Trophoblast cell (in vitro differentiated cells and primary cell): ENCODE measurements around the gene HSPB6.
A peak's percentile ranks its signal among the peaks of the same experiment; 100 is the strongest.

Experiments used
- DNase-seq, 2 donors: peaks; one replicate each; pipeline ENCODE4 v3.0.0-alpha.2; 2016
- H2AFZ ChIP-seq: 2 replicates; pipeline ENCODE4 v1.6.1; 2013; ENCODE audit warnings: low read length, moderate library complexity, mild to moderate bottlenecking; ENCODE audit not compliant: insufficient read depth, poor library complexity
- H2AK5ac ChIP-seq: 2 replicates; pipeline ENCODE4 v1.6.1; 2013; ENCODE audit warnings: mild to moderate bottlenecking, low read length
- H2BK120ac ChIP-seq: 2 replicates; pipeline ENCODE4 v1.6.1; 2013; ENCODE audit warnings: low read length, mild to moderate bottlenecking, moderate library complexity; ENCODE audit not compliant: insufficient read depth, poor library complexity
- H2BK12ac ChIP-seq: 2 replicates; pipeline ENCODE4 v1.6.1; 2013; ENCODE audit warnings: mild to moderate bottlenecking, low read length, moderate library complexity
- H2BK5ac ChIP-seq: 2 replicates; pipeline ENCODE4 v1.6.1; 2013; ENCODE audit warnings: low read length, low read depth, moderate library complexity, mild to moderate bottlenecking; ENCODE audit not compliant: poor library complexity
- H3K14ac ChIP-seq: 2 replicates; pipeline ENCODE4 v1.6.1; 2013; ENCODE audit warnings: mild to moderate bottlenecking, low read length
- H3K18ac ChIP-seq: 2 replicates; pipeline ENCODE4 v1.6.1; 2013; ENCODE audit warnings: mild to moderate bottlenecking, low read length
- H3K23ac ChIP-seq: 2 replicates; pipeline ENCODE4 v1.6.1; 2013; ENCODE audit warnings: low read length
- H3K27ac ChIP-seq: 2 replicates; pipeline ENCODE4 v1.5.1; 2013; ENCODE audit warnings: low read depth, mild to moderate bottlenecking, inconsistent platforms, low read length, moderate library complexity
- H3K27me3 ChIP-seq: 2 replicates; pipeline ENCODE4 v1.6.1; 2013; ENCODE audit warnings: inconsistent platforms, mild to moderate bottlenecking, low read length, moderate library complexity; ENCODE audit not compliant: insufficient read depth
- H3K36me3 ChIP-seq, 2 experiments: 1 replicate in 1 of 2; 2 replicates in 1 of 2; pipeline ENCODE4 v1.6.1; 2013; ENCODE audit warnings: low read length in 2 of 2, mild to moderate bottlenecking in 2 of 2, moderate library complexity in 1 of 2; ENCODE audit not compliant: insufficient read depth in 2 of 2, control insufficient read depth in 1 of 2
- H3K4ac ChIP-seq: 2 replicates; pipeline ENCODE4 v1.6.1; 2013; ENCODE audit warnings: low read depth, mild to moderate bottlenecking, low read length, moderate library complexity
- H3K4me1 ChIP-seq, 2 experiments: 1 replicate in 1 of 2; 2 replicates in 1 of 2; pipeline ENCODE4 v1.6.1; 2013; ENCODE audit warnings: low read length in 2 of 2, mild to moderate bottlenecking in 2 of 2, moderate library complexity in 1 of 2; ENCODE audit not compliant: insufficient read depth in 2 of 2, control insufficient read depth in 1 of 2
- H3K4me2 ChIP-seq: 2 replicates; pipeline ENCODE4 v1.6.1; 2013; ENCODE audit warnings: inconsistent platforms, mild to moderate bottlenecking, low read length, moderate library complexity
- H3K4me3 ChIP-seq: 2 replicates; pipeline ENCODE4 v1.5.1; 2013; ENCODE audit warnings: mild to moderate bottlenecking, low read depth, low read length, inconsistent platforms
- H3K79me1 ChIP-seq: one replicate; pipeline ENCODE4 v1.6.1; 2013; ENCODE audit warnings: low read length
- H3K79me2 ChIP-seq: 2 replicates; pipeline ENCODE4 v1.6.1; 2013; ENCODE audit warnings: low read length, mild to moderate bottlenecking; ENCODE audit not compliant: control insufficient read depth, insufficient read depth, poor library complexity
- H3K9ac ChIP-seq: 2 replicates; pipeline ENCODE4 v1.6.1; 2013; ENCODE audit warnings: mild to moderate bottlenecking, low read length
- H3K9me3 ChIP-seq: 2 replicates; pipeline ENCODE4 v1.6.1; 2013; ENCODE audit warnings: low read depth, mild to moderate bottlenecking, control low read depth, inconsistent platforms, low read length; ENCODE audit not compliant: insufficient read depth
- H4K12ac ChIP-seq: 2 replicates; pipeline ENCODE4 v1.6.1; 2013; ENCODE audit warnings: low read depth, mild to moderate bottlenecking, low read length, moderate library complexity
- H4K8ac ChIP-seq: 2 replicates; pipeline ENCODE4 v1.6.1; 2013; ENCODE audit warnings: low read depth, mild to moderate bottlenecking, low read length, moderate library complexity
- H4K91ac ChIP-seq: one replicate; pipeline ENCODE4 v1.6.1; 2013; ENCODE audit warnings: low read depth, mild to moderate bottlenecking, low read length, moderate library complexity
- WGBS: extraction: QIAGEN DNeasy Blood & Tissue Kit; methylation state at CpG from one replicate; pipeline ENCODE4 v1.1.7; 2013; ENCODE audit warnings: missing lambda C conversion rate; ENCODE audit not compliant: insufficient read length, insufficient coverage; ENCODE audit errors: extremely low coverage; 5-methylcytosine and 5-hydroxymethylcytosine counted together

The HSPB6 gene

DNA sequence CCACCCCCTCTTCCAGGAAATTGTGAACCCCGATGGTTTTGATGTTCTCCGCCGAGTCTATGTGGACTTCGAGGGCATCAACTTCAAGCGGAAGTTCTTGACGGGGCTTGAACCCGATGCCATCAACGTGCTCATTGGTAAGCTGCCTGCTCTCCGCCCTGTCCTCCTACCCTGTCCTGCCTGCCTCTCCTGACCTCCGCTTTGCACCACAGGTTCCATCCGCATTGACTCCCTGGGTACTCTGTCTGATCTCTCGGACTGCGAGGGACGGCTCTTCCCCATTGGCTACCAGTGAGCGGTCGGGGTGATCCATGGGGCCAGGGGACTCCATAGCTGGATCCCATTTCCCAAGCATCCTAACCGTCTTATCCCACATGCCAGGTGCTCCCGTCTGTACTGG, 26.5 kb downstream of the HSPB6 start:
- no peak overlapping the region for H3K4me3 ChIP-seq
- H2BK120ac ChIP-seq: no peak overlapping the region
- no peaks in the 10 kb centered on the region for H3K79me2 ChIP-seq

DNA sequence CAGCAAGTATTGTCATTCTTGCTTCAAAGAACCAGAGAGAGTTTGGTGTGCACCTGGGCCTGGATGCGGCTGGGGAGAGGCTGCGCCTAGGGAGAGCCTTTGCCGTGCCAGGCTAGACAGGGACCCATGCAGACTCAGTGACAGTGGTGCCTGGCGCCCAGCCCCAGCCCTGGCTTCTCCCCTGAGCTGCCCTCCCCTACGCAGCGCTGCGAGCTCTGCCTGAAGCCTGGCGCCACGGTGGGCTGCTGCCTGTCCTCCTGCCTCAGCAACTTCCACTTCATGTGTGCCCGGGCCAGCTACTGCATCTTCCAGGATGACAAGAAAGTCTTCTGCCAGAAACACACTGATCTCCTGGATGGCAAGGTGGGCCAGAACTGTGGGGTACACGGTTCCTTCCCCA, 27.1 kb downstream of the HSPB6 start:
- no peak overlapping the region for H3K14ac ChIP-seq
- H3K79me2 ChIP-seq: no peaks in the 10 kb centered on the region
- no peak overlapping the region for H3K18ac ChIP-seq
- no peak overlapping the region for H4K12ac ChIP-seq
- no peak overlapping the region for H2BK120ac ChIP-seq
- no CpG with 5 or more reads among the region's 11 CpGs for WGBS
- peaks cover 3% of the 10 kb centered on the region for H3K79me1 ChIP-seq
- H4K91ac ChIP-seq: no peak overlapping the region
- no peak overlapping the region for H3K27ac ChIP-seq
- H2AK5ac ChIP-seq: no peak overlapping the region
- H2BK5ac ChIP-seq: no peak overlapping the region
- no peak overlapping the region for H3K9ac ChIP-seq
- peaks cover 95 to 96% of the 10 kb centered on the region in 2 experiments for H3K36me3 ChIP-seq
- no peak overlapping the region for H3K4me3 ChIP-seq
- no peak overlapping the region for H2AFZ ChIP-seq
- no peak for DNase-seq
- no peak overlapping the region for H3K23ac ChIP-seq
- no peak overlapping the region for H2BK12ac ChIP-seq
- H3K9me3 ChIP-seq: no peaks in the 10 kb centered on the region
- no peak overlapping the region for H4K8ac ChIP-seq
- H3K4me1 ChIP-seq: no peaks in the 10 kb centered on the region
- no peaks in the 10 kb centered on the region for H3K27me3 ChIP-seq
- H3K4me2 ChIP-seq: no peak overlapping the region
- H3K4ac ChIP-seq: no peak overlapping the region

More for the DNA sequence above, 26.5 kb downstream of the HSPB6 start:
- Histone ChIP-seq H4K12ac (peak overlapping the region; percentile 25), H3K4me2 (no peak overlapping the region), H2BK5ac (no peak overlapping the region), H3K27ac (no peak overlapping the region), H3K9me3 (no peaks in the 10 kb centered on the region), H3K4me1 (no peaks in the 10 kb centered on the region), H4K91ac (no peak overlapping the region), H3K27me3 (no peaks in the 10 kb centered on the region), H4K8ac (no peak overlapping the region), H3K9ac (no peak overlapping the region), H3K23ac (no peak overlapping the region), H3K4ac (no peak overlapping the region), H3K36me3 (peaks cover 95 to 96% of the 10 kb centered on the region in 2 experiments), H2AK5ac (no peak overlapping the region), H2AFZ (no peak overlapping the region), H2BK12ac (no peak overlapping the region), H3K18ac (no peak overlapping the region), H3K79me1 (peaks cover 3% of the 10 kb centered on the region), H3K14ac (no peak overlapping the region)
- DNase-seq: no peak
- WGBS: no CpG with 5 or more reads among the region's 18 CpGs

DNA sequence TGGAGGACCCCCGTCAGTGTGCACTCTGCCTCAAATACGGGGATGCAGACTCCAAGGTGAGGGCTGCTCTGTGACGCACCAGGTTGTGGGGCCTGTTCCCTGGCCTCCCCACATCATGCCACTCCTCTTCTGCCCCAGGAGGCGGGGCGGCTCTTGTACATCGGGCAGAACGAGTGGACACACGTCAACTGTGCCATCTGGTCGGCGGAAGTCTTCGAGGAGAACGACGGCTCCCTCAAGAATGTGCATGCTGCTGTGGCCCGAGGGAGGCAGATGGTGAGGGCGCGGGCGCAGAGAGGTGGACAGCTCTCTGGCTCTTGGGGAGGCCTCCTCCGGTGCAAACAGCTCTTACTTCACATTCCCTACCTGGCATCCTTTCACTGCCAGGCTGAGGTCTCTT, 27.8 kb downstream of the HSPB6 start:
- Histone ChIP-seq H2BK12ac (no peak overlapping the region), H3K79me1 (peaks cover under 1% of the 10 kb centered on the region), H3K27ac (no peak overlapping the region), H3K14ac (no peak overlapping the region), H3K79me2 (no peaks in the 10 kb centered on the region), H3K4me1 (no peaks in the 10 kb centered on the region), H3K36me3 (peaks cover 95 to 96% of the 10 kb centered on the region in 2 experiments), H4K12ac (no peak overlapping the region), H3K23ac (no peak overlapping the region), H3K4ac (no peak overlapping the region), H2AFZ (no peak overlapping the region), H3K27me3 (no peaks in the 10 kb centered on the region), H2BK120ac (no peak overlapping the region), H4K8ac (no peak overlapping the region), H2BK5ac (no peak overlapping the region), H3K9ac (no peak overlapping the region), H2AK5ac (no peak overlapping the region), H3K18ac (no peak overlapping the region), H3K9me3 (no peaks in the 10 kb centered on the region), H3K4me3 (no peak overlapping the region), H4K91ac (no peak overlapping the region), H3K4me2 (no peak overlapping the region)
- no CpG with 5 or more reads among the region's 18 CpGs for WGBS
- DNase-seq: no peak

DNA sequence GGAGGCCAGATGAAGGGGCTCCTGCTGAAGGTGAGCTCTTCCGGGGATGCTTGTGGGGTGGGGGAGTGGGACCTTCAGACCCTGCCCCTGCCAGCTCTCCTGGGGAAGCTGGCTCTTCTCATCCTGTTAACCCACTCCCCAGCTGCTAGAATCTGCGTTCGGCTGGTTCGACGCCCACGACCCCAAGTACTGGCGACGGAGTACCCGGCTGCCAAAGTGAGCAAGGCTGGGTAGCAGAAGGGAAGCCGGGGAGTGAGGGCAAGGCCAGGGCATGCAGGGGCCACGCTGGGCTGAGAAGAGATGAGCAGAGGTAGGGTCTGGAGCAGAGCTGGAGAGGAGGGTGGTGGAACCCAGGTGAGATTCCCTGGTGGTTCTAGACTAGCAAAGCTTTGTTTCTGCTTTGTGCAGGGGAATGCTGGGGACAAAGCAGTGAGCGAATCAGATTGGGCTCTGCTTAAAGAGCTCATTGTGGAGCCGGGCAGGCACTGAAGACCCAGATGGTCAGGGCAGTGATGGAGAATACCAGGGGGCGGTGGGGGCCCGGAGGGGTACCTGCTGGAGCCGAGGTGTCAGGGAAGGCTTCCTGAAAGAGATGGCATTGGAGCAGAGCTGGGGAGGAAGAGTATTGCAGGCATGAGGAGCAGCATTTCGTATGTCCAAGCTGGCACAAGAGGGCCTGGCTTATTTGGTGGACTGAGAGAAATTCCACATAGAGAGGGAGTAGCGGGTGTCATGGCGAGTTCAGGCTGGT, 28.7 kb downstream of the HSPB6 start:
- Histone ChIP-seq H2BK120ac (no peak overlapping the region), H3K4me2 (no peak overlapping the region), H3K4ac (no peak overlapping the region), H3K36me3 (peaks cover 95 to 96% of the 10 kb centered on the region in 2 experiments), H3K9ac (no peak overlapping the region), H3K27ac (no peak overlapping the region), H4K91ac (no peak overlapping the region), H4K8ac (no peak overlapping the region), H2BK12ac (no peak overlapping the region), H4K12ac (no peak overlapping the region), H3K79me2 (no peaks in the 10 kb centered on the region), H2AFZ (no peak overlapping the region), H3K27me3 (no peaks in the 10 kb centered on the region), H3K4me3 (no peak overlapping the region), H3K79me1 (no peaks in the 10 kb centered on the region), H3K23ac (no peak overlapping the region), H2AK5ac (no peak overlapping the region), H3K14ac (no peak overlapping the region), H2BK5ac (no peak overlapping the region), H3K18ac (no peak overlapping the region), H3K4me1 (no peaks in the 10 kb centered on the region), H3K9me3 (no peaks in the 10 kb centered on the region)
- DNase-seq: no peak
- WGBS: no CpG with 5 or more reads among the region's 19 CpGs
